Parathyroid adenoma (tissue), 2 donors: ENCODE results near the gene GSTA4.

Experiments
- H2AFZ ChIP-seq: fragments of 300-600 bp; sonication (generic); one replicate; pipeline ENCODE4 v1.7.0; 2017; ENCODE audit warnings: antibody characterized with exemption, mild to moderate bottlenecking
- H3K27ac ChIP-seq: fragments of 300-600 bp; sonication (generic); one replicate; pipeline ENCODE4 v1.7.0; 2017
- H3K27me3 ChIP-seq: fragments of 300-600 bp; sonication (generic); one replicate; pipeline ENCODE4 v1.7.0; 2017; ENCODE audit warnings: low read length; ENCODE audit not compliant: control insufficient read depth, insufficient read depth
- H3K36me3 ChIP-seq: fragments of 300-600 bp; sonication (generic); one replicate; pipeline ENCODE4 v1.7.0; 2017; ENCODE audit warnings: low read length; ENCODE audit not compliant: control insufficient read depth, insufficient read depth
- H3K4me1 ChIP-seq: fragments of 300-600 bp; sonication (generic); one replicate; pipeline ENCODE4 v1.7.0; 2017; ENCODE audit warnings: control low read depth
- H3K4me2 ChIP-seq: fragments of 300-600 bp; sonication (generic); one replicate; pipeline ENCODE4 v1.7.0; 2017; ENCODE audit warnings: low read length
- H3K4me3 ChIP-seq: fragments of 300-600 bp; sonication (generic); one replicate; pipeline ENCODE4 v1.7.0; 2017; ENCODE audit warnings: low read depth, low read length
- H3K79me2 ChIP-seq: fragments of 300-600 bp; sonication (generic); one replicate; pipeline ENCODE4 v1.7.0; 2017; ENCODE audit warnings: control low read depth
- H3K9ac ChIP-seq: fragments of 300-600 bp; sonication (generic); one replicate; pipeline ENCODE4 v1.7.0; 2017; ENCODE audit warnings: mild to moderate bottlenecking
- H3K9me3 ChIP-seq: fragments of 300-600 bp; sonication (generic); one replicate; pipeline ENCODE4 v1.7.0; 2017; ENCODE audit warnings: low read length; ENCODE audit not compliant: control insufficient read depth
- CTCF ChIP-seq: fragments of 300-600 bp; sonication (generic); IDR thresholded peaks from one replicate; pipeline ENCODE4 v1.7.0; 2017; ENCODE audit warnings: antibody characterized with exemption, mild to moderate bottlenecking
- donor health status: primary hyperparathyroidism.

The GSTA4 gene

GRCh38 chr6:53032849-53033248 lies 37.8 kb upstream of the GSTA4 start:
- no peaks in the 10 kb centered on the region for H3K4me1 ChIP-seq
- TF ChIP-seq CTCF, result no peak
- no peak overlapping the region for H3K4me3 ChIP-seq
- no peaks in the 10 kb centered on the region for H3K79me2 ChIP-seq
- H3K36me3 ChIP-seq, result no peaks in the 10 kb centered on the region
- no peak overlapping the region for H2AFZ ChIP-seq
- H3K9me3 ChIP-seq, result no peaks in the 10 kb centered on the region
- no peak overlapping the region for H3K9ac ChIP-seq
- H3K27me3 ChIP-seq, result no peaks in the 10 kb centered on the region
- no peak overlapping the region for H3K4me2 ChIP-seq
- no peak overlapping the region for H3K27ac ChIP-seq

- no peak overlapping the region for H3K27ac ChIP-seq
- no peaks in the 10 kb centered on the region for H3K4me1 ChIP-seq
- no peaks in the 10 kb centered on the region for H3K79me2 ChIP-seq
- H2AFZ ChIP-seq, result no peak overlapping the region
- H3K36me3 ChIP-seq, result no peaks in the 10 kb centered on the region
- no peaks in the 10 kb centered on the region for H3K27me3 ChIP-seq
- no peak overlapping the region for H3K4me2 ChIP-seq
- H3K9me3 ChIP-seq, result no peaks in the 10 kb centered on the region
- no peak overlapping the region for H3K9ac ChIP-seq
- H3K4me3 ChIP-seq, result no peak overlapping the region
- TF ChIP-seq CTCF, result no peak
These were observed 36.2 kb upstream of the GSTA4 start for GRCh38 chr6:53031281-53031680.

- Histone ChIP-seq H3K79me2 (no peaks in the 10 kb centered on the region), H3K4me3 (no peak overlapping the region), H3K9me3 (no peaks in the 10 kb centered on the region), H3K4me1 (no peaks in the 10 kb centered on the region), H3K36me3 (no peaks in the 10 kb centered on the region), H3K27me3 (no peaks in the 10 kb centered on the region), H3K27ac (no peak overlapping the region), H2AFZ (no peak overlapping the region), H3K9ac (no peak overlapping the region), H3K4me2 (no peak overlapping the region)
- TF ChIP-seq CTCF, result no peak
These were observed 34.7 kb upstream of the GSTA4 start for GRCh38 chr6:53029761-53030160.

- Histone ChIP-seq H3K4me3 (no peak overlapping the region), H3K27me3 (no peaks in the 10 kb centered on the region), H2AFZ (no peak overlapping the region), H3K27ac (no peak overlapping the region), H3K4me2 (no peak overlapping the region), H3K9me3 (no peaks in the 10 kb centered on the region), H3K36me3 (no peaks in the 10 kb centered on the region), H3K4me1 (no peaks in the 10 kb centered on the region), H3K79me2 (no peaks in the 10 kb centered on the region), H3K9ac (no peak overlapping the region)
- TF ChIP-seq CTCF, result no peak
These were observed 34.2 kb upstream of the GSTA4 start for GRCh38 chr6:53029257-53029656.

- no peaks in the 10 kb centered on the region for H3K9me3 ChIP-seq
- H3K4me2 ChIP-seq, result no peak overlapping the region
- no peaks in the 10 kb centered on the region for H3K79me2 ChIP-seq
- no peaks in the 10 kb centered on the region for H3K36me3 ChIP-seq
- H2AFZ ChIP-seq, result no peak overlapping the region
- no peaks in the 10 kb centered on the region for H3K27me3 ChIP-seq
- H3K4me1 ChIP-seq, result no peaks in the 10 kb centered on the region
- H3K27ac ChIP-seq, result no peak overlapping the region
- H3K4me3 ChIP-seq, result no peak overlapping the region
- no peak overlapping the region for H3K9ac ChIP-seq
- no peak for TF ChIP-seq CTCF
These were observed 33.4 kb upstream of the GSTA4 start for GRCh38 chr6:53028467-53028866.
